ENCODE data around the gene RPL13A.
"Not testable (repeated sequence)": the region's sequence is repeated elsewhere in the genome, so short reads cannot be mapped to it uniquely, and the experiment has no call there.

The RPL13A gene

DNA sequence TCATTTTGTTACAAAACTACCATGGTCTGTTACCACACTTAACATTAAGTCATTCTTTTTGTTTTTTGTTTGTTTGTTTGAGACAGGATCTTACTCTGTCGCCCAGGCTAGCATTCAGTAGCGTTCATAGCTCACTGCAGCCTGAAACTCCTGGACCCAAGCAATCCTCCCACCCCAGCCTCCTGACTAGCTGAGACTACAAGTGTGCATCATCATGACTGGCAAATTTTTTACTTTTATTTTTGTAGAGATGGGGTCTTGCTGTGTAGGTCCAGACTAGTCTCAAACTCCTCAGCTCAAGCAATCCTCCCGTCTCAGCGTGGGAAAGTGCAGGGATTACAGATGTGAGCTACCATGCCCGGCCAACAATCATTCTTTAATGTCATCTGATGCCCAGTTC lies 31.1 kb upstream of the RPL13A start:
- DNase-seq (ENCODE audit: low read depth) = no peak

DNA sequence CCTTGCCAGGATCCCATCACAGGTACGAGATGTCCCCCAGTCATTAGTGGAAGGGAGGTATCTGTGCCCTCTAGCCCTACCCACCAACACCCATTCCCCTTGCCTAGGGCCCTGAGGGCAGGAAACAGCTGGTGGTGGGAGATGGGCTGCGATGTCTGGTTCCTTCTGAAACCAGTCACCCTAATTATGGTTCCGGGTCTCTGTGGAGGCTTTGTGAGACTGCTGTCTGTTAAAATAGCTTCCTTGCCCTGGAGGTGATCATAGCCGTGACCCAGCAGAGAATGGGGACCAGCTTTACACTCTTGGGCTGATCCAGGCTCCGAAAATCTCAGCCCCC lies 28.9 kb upstream of the RPL13A start:
- DNase-seq (ENCODE audit: low read depth) = no peak

GRCh38 chr19:49459388-49459787 lies 28.0 kb upstream of the RPL13A start:
- DNase-seq (ENCODE audit: low read depth) = no peak

DNA sequence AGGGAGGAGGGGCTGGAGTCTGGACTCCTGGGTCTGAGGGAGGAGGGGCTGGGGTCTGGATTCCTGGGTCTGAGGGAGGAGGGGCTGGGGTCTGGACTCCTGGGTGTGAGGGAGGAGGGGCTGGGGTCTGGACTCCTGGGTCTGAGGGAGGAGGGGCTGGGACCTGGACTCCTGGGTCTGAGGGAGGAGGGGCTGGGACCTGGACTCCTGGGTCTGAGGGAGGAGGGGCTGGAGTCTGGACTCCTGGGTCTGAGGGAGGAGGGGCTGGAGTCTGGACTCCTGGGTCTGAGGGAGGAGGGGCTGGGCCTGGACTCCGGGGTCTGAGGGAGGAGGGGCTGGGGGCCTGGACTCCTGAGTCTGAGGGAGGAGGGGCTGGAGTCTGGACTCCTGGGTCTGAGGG lies 26.3 kb upstream of the RPL13A start:
- DNase-seq (ENCODE audit: low read depth) = not testable (repeated sequence)

DNA sequence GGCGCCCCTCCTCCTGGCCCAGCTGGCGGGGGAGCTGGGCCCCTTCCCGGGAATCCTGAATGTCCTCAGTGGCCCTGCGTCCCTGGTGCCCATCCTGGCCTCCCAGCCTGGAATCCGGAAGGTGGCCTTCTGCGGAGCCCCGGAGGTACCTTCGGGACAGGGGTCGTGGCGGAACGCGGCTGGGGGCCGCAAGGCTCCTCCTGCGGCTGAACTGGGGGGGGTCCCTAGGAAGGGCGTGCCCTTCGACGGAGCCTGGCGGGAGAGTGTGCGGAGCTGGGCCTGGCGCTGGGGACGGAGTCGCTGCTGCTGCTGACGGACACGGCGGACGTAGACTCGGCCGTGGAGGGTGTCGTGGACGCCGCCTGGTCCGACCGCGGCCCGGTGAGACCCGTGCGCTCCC lies 25.8 kb upstream of the RPL13A start:
- no peak for DNase-seq (ENCODE audit: low read depth)

GRCh38 chr19:49462492-49462891 lies 24.9 kb upstream of the RPL13A start:
- DNase-seq (ENCODE audit: low read depth) = no peak

DNA sequence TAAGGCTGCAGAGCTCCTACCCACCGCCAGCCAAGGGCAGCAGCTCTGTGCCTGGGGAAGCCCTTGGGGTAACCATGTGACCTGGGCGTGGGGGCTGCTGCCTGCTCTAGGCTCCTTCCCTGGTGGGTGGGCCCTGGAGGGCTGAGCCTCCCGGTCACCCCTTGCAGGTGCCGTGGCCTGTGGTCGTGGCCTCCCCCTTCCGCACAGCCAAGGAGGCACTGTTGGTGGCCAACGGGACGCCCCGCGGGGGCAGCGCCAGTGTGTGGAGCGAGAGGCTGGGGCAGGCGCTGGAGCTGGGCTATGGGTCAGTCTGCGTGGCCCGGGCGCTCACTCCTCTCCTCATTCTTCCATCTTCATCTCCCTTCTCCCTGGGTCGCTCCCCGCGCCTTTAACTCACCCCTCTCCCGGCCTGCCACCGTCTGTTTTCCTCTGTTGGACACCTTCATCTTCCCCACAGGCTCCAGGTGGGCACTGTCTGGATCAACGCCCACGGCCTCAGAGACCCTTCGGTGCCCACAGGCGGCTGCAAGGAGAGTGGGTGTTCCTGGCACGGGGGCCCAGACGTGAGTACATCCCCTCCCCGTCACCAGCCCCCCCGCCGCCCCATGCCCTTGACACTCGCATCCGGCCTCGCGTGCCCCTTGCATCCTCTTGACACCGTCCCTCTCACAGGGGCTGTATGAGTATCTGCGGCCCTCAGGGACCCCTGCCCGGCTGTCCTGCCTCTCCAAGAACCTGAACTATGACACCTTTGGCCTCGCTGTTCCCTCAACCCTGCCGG lies 23.3 kb upstream of the RPL13A start:
- DNase-seq (ENCODE audit: low read depth) = no peak

DNA sequence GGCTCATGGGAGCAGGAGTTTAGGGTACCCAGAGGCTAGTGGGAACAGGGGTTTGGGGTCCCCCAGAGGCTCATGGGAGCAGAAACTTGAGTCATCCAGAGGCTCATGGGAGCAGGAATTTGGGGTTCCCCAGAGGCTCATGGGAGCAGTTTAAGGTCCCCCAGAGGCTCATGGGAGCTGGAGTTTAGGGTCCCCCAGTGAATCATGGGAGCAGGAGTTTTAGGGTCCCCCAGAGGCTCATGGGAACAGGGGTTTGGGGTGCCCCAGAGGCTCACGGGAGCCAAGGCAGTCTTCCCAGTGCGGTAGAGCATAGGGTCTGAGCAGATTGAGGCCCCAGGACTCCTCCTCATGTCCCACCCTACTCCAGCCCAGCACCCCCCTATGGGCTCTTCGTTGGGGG lies 22.0 kb upstream of the RPL13A start:
- DNase-seq (ENCODE audit: low read depth) = no peak

- no peak for DNase-seq (ENCODE audit: low read depth)
Measured at GRCh38 chr19:49468199-49468598, 19.2 kb upstream of the RPL13A start.

DNA sequence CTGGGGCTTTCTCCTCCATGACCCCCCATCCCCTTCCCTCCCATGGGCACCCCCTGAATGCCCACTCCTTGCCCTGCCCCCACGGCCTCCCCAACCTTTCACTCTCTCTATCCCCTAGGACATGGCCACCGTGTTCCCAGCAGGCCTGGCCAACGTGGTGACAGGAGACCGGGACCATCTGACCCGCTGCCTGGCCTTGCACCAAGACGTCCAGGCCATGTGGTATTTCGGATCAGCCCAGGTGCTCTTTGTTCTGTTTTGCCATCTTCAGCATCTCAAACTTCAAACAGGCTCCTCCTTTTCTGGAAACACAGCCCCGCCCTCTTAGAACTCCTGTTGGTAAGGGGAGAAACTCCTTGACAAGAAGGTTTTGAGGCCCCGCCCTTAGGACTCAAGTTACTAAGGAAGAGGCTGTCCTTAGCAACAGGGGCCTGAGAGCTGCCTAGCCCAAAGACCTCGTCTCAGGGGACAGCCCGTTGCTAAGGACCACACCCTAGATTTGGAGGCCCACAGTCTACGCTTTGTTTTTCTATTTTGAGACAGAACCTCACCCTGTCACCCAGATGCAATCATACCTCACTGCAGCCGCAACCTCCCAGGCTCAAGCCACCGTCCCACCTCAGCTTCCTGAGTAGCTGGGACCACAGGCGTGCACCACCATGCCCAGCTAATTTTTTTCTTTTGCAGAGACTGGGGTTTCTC lies 18.5 kb upstream of the RPL13A start:
- peak; percentile 85 for DNase-seq (ENCODE audit: low read depth)

- DNase-seq (ENCODE audit: low read depth) = peak; percentile 61
Measured at GRCh38 chr19:49469828-49470614, 17.4 kb upstream of the RPL13A start.

DNA sequence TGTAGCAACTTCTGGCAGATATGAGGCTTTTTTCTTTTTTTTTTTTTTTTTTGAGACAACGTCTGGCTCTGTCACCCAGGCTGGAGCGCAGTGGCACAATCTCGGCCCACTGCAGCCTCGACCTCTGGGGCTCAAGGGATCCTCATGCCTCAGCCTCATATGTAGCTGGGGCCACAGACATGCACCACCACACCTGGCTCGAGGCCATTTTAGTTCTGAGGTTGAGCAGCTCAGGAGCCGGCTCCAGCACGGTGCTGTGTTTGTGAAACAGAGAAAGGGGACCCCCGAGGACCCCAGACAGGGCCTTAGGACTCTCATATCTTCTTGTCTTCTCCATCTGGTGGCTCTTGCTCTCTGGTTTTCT lies 16.8 kb upstream of the RPL13A start:
- DNase-seq (ENCODE audit: low read depth) = no peak

DNA sequence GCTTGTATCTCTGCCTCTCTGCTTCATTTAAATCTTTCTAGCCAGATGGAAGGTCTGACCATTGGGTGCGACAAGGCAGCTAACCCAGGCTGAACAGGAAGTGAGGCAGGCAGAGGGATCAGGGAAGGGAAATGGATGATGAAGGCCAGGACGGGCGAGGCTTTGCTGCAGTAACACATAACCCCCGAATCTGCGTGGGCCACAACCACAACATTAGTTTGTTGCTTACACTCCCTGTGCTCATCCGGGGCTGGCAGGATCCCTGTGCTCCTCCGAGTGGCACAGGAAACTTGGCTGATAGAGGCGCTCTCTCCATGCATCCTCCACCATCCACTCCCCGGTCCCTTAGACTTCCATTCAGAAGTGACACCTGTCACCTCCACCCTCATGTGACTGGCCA lies 14.5 kb upstream of the RPL13A start:
- DNase-seq (ENCODE audit: low read depth) = no peak

DNA sequence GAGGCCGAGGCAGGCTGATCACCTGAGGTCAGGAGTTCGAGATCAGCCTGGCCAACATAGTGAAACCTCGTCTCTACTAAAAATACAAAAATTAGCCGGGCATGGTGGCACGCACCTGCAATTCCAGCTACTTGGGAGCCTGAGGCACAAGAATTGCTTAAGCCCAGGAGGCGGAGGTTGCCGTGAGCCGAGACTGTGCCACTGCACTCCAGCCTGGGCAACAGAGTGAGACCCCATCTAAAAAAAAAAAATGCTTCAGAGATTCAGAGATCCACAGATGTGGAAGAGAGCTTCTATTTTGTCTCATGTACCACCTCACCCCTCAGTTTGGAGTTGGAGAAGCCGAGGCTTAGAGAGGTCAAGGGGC lies 13.9 kb upstream of the RPL13A start:
- not testable (repeated sequence) for DNase-seq (ENCODE audit: low read depth)

- peak; percentile 84 for DNase-seq (ENCODE audit: low read depth)
Measured at GRCh38 chr19:49473868-49474541, 13.4 kb upstream of the RPL13A start, which contains the start of gene FLT3LG. Gene FLT3LG, plus strand, starts transcription at chr19:49474215. Its CDS starts 425 bp downstream, at chr19:49474640.

GRCh38 chr19:49474542-49474924 lies 12.9 kb upstream of the RPL13A start:
- DNase-seq (ENCODE audit: low read depth) = no peak

- no peak for DNase-seq (ENCODE audit: low read depth)
Measured at GRCh38 chr19:49475191-49475917, 12.1 kb upstream of the RPL13A start.

- peak; percentile 49 for DNase-seq (ENCODE audit: low read depth)
Measured at GRCh38 chr19:49475995-49476880, 11.2 kb upstream of the RPL13A start.

DNA sequence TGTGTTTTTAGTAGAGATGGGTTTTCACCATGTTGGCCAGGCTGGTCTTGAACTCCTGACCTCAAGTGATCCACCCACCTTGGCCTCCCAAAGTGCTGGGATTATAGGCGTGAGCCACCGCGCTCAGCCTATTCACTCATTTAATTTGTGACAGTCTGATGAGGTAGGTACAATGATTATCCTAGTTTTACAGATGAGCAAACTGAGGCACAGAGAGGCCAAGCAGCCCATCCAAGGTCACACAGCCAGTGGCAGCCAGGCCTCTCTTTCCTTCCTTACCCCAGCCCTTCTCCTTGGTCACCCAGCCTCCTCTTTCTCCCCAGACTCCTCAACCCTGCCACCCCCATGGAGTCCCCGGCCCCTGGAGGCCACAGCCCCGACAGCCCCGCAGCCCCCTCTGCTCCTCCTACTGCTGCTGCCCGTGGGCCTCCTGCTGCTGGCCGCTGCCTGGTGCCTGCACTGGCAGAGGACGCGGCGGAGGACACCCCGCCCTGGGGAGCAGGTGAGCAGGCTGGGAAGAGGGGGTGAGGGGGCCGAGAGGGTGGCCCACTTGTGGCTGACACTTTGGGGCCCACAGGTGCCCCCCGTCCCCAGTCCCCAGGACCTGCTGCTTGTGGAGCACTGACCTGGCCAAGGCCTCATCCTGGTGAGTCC lies 7.3 kb upstream of the RPL13A start:
- DNase-seq (ENCODE audit: low read depth) = no peak

DNA sequence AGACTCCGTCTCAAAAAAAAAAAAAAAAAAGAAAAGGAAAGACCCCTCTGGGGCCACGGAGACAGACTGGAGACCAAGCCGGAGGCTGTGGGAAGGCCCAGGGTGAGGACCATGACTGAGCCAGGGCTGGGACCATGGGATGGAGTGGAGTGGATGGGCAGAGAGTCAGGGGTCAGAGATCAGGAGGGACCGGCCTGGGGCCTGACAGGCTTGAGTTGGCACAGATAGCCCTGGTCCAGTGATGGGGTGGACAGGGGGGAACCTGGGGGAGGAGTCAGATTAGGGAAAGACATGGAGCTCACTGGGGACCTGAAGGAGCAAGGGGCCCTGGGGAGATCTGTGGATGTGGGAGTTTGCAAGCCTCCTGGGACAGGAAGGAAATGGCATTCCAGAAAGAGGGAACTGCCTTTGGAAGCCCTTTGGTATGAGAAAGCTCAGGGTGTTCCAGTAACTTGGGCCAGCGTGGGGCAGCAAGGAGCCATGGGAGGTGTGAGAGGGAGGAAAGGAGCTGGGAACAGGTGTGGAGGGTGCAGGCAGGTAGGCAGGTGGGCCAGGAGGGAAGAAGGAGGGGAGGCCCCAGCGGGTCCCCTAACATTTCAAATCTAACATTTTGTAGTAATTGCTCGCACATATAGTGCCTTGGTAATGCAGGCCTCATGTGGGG lies 6.3 kb upstream of the RPL13A start:
- DNase-seq (ENCODE audit: low read depth) = no peak

All from T follicular helper cell (primary cell).